ENCODE results near the gene CDC5L.

- TF ChIP-seq CTCF (IDR thresholded peaks at IDR 0.05) (no peak), POLR2AphosphoS5 (IDR thresholded peaks at IDR 0.05) (no peak), EP300 (IDR thresholded peaks at IDR 0.05) (no peak)
These were observed 57.3 kb downstream of the CDC5L start for GRCh38 chr6:44444853-44445252.

Data from upper lobe of left lung (tissue), 4 donors.